ENCODE results near the gene FTSJ3.

The FTSJ3 gene

GRCh38 chr17:63831505-63831904, 4.0 kb upstream of the FTSJ3 start:
- no peak for TF ChIP-seq GATA2 (IDR thresholded peaks at IDR 0.05; ENCODE audit: low read depth, low read length)
- TF ChIP-seq GATA3 (IDR thresholded peaks at IDR 0.05; ENCODE audit: low read depth, low read length) = no peak

DNA sequence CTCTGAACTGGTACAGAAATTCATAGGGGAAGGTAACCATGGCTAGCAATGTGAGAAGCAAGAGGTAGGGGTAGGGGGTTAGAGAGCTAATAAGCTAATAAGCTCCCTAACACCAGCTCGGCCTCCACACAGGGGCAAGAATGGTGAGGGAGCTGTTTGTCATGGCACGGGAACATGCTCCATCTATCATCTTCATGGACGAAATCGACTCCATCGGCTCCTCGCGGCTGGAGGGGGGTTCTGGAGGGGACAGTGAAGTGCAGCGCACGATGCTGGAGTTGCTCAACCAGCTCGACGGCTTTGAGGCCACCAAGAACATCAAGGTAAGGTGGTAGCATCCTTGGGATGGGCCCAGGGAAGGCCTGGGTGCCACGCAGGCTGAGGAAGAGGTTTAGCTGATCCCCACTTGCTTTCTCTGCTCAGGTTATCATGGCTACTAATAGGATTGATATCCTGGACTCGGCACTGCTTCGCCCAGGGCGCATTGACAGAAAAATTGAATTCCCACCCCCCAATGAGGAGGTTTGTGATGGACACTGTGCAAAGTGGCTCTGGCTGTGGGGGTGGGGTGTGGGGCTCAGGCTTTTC, 3.5 kb upstream of the FTSJ3 start:
- no peak for TF ChIP-seq GATA3 (IDR thresholded peaks at IDR 0.05; ENCODE audit: low read depth, low read length)
- TF ChIP-seq GATA2 (IDR thresholded peaks at IDR 0.05; ENCODE audit: low read depth, low read length) = no peak

- TF ChIP-seq GATA2 (IDR thresholded peaks at IDR 0.05; ENCODE audit: low read depth, low read length) (no peak), GATA3 (IDR thresholded peaks at IDR 0.05; ENCODE audit: low read depth, low read length) (no peak)
Observed at GRCh38 chr17:63830278-63830677, 2.8 kb upstream of the FTSJ3 start.

DNA sequence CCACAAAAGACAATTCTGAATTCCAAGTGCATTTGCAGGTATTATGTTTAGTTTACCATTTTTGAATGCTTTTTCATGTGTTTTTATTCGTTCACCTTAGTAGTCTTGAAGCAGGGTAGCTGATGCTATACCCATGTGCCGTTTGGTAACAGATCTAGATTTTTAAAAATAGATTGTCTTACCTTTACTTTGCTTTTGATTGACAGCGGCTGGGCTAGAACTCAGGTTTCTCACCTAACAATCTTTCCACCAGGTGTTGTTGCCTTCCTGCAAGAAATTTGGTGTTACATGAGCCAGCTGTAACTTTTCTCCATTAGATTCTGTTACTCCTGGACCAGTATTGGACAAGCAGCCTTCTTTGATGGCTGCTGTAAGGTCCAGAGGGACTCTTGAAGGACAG, 1.5 kb upstream of the FTSJ3 start:
- TF ChIP-seq GATA3 (IDR thresholded peaks at IDR 0.05; ENCODE audit: low read depth, low read length) (no peak), GATA2 (IDR thresholded peaks at IDR 0.05; ENCODE audit: low read depth, low read length) (no peak)

- no peak for TF ChIP-seq GATA3 (IDR thresholded peaks at IDR 0.05; ENCODE audit: low read depth, low read length)
- no peak for TF ChIP-seq GATA2 (IDR thresholded peaks at IDR 0.05; ENCODE audit: low read depth, low read length)
Observed at GRCh38 chr17:63827801-63828221, 348 bp upstream of the FTSJ3 start.

DNA sequence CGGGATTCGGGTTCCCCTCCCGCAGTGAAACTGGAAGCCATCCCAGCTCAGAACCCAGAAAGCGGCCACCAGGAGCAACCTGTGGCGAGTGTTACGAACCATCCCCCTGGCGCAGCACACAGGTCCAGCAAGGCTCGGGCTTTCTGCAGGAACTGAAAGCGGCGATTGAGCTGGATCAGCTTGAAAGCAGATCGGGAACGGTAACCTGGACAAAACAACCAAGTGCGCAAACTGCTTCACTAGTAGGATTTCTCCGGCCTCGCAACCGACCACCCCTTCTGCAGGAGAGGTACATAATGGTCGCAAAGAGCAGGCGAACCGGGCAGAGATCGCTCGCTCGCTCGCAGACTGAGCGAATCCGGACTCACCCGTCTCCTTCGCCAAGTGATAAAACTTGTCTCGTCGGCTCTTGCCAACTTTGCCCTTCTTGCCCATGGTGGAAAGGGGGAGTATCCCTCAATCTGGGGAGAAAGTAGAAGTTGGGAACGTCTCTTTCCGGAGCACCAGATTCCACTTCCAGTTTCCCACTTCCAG, 928 bp downstream of the FTSJ3 start:
- TF ChIP-seq GATA3 (IDR thresholded peaks at IDR 0.05; ENCODE audit: low read depth, low read length) = no peak

- TF ChIP-seq GATA2 (IDR thresholded peaks at IDR 0.05; ENCODE audit: low read depth, low read length) = no peak
- no peak for TF ChIP-seq GATA3 (IDR thresholded peaks at IDR 0.05; ENCODE audit: low read depth, low read length)
Observed at GRCh38 chr17:63824362-63824761, 3.1 kb downstream of the FTSJ3 start.

- TF ChIP-seq GATA3 (IDR thresholded peaks at IDR 0.05; ENCODE audit: low read depth, low read length) (no peak), GATA2 (IDR thresholded peaks at IDR 0.05; ENCODE audit: low read depth, low read length) (no peak)
Observed at GRCh38 chr17:63823659-63824331, 3.7 kb downstream of the FTSJ3 start.

GRCh38 chr17:63822537-63822936, 4.9 kb downstream of the FTSJ3 start:
- TF ChIP-seq GATA2 (IDR thresholded peaks at IDR 0.05; ENCODE audit: low read depth, low read length) = no peak
- no peak for TF ChIP-seq GATA3 (IDR thresholded peaks at IDR 0.05; ENCODE audit: low read depth, low read length)

- no peak for TF ChIP-seq GATA3 (IDR thresholded peaks at IDR 0.05; ENCODE audit: low read depth, low read length)
- no peak for TF ChIP-seq GATA2 (IDR thresholded peaks at IDR 0.05; ENCODE audit: low read depth, low read length)
Observed at GRCh38 chr17:63821804-63822203, 5.7 kb downstream of the FTSJ3 start.

DNA sequence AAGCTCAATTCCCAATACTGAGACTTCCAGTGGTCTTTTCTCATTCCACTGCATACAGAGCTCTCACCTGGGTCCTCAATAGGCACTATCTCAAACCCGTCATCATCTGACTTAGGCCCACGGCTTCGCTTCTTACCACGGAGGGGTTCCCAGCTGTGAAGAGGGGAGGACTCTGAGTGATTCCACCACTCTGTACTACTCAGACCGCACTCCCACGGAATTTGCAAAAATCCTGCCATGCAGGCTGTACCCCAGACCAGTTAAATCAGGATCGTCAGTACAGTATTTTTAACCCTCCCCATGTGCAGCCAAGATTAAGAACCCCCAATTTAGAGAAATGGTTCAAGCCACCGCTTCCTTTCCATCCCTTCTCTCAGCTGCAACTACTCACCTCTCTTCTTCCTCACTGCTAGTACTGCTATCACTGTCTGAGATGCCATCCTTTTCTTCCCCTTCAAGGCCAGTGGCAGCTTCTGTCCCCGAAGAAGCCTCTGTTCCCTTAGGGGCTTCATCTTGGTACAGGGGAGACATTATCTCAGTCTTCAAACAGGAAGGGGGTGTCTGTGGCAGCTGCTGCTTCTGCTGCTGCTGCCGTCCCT, 6.4 kb downstream of the FTSJ3 start:
- TF ChIP-seq GATA3 (IDR thresholded peaks at IDR 0.05; ENCODE audit: low read depth, low read length) (no peak), GATA2 (IDR thresholded peaks at IDR 0.05; ENCODE audit: low read depth, low read length) (no peak)

GRCh38 chr17:63819585-63820537, 7.6 kb downstream of the FTSJ3 start:
- TF ChIP-seq GATA3 (IDR thresholded peaks at IDR 0.05; ENCODE audit: low read depth, low read length) = no peak

- no peak for TF ChIP-seq GATA3 (IDR thresholded peaks at IDR 0.05; ENCODE audit: low read depth, low read length)
- TF ChIP-seq GATA2 (IDR thresholded peaks at IDR 0.05; ENCODE audit: low read depth, low read length) = no peak
Observed at GRCh38 chr17:63819131-63819530, 8.3 kb downstream of the FTSJ3 start.
